Measurements from ENCODE around the gene TRAPPC6A.

The TRAPPC6A gene

GRCh38 chr19:45184115-45184514 lies 6.1 kb upstream of the TRAPPC6A start:
- no peak for DNase-seq

GRCh38 chr19:45182758-45183157 lies 4.7 kb upstream of the TRAPPC6A start:
- no peak for DNase-seq

GRCh38 chr19:45180936-45181335 lies 2.9 kb upstream of the TRAPPC6A start:
- DNase-seq, result no peak

- DNase-seq, result no peak
These were observed 1.9 kb upstream of the TRAPPC6A start for GRCh38 chr19:45179892-45180370.

- peak; percentile 46 for DNase-seq
These were observed 1.2 kb upstream of the TRAPPC6A start for GRCh38 chr19:45179072-45179891.

GRCh38 chr19:45178262-45179071 lies 430 bp upstream of the TRAPPC6A start, which contains the start of gene BLOC1S3:
TSS of gene BLOC1S3 (plus strand) at chr19:45178784. CDS start at chr19:45179297, 513 bp downstream.
- DNase-seq, result peak; percentile 100

GRCh38 chr19:45175515-45176345 lies 2.3 kb downstream of the TRAPPC6A start:
- no peak for DNase-seq

- DNase-seq, result no peak
These were observed 4.2 kb downstream of the TRAPPC6A start for GRCh38 chr19:45173816-45174215.

- no peak for DNase-seq
These were observed 5.3 kb downstream of the TRAPPC6A start for GRCh38 chr19:45172611-45173208.

GRCh38 chr19:45172173-45172572 lies 5.9 kb downstream of the TRAPPC6A start:
- DNase-seq, result peak; percentile 25

- DNase-seq, result peak; percentile 49
These were observed 6.8 kb downstream of the TRAPPC6A start for GRCh38 chr19:45171211-45171623.

GRCh38 chr19:45170146-45171106 lies 7.6 kb downstream of the TRAPPC6A start:
- no peak for DNase-seq

- DNase-seq, result no peak
These were observed 8.4 kb downstream of the TRAPPC6A start for GRCh38 chr19:45169602-45170001.

GRCh38 chr19:45168767-45169351 lies 9.2 kb downstream of the TRAPPC6A start:
- DNase-seq, result no peak

GRCh38 chr19:45166723-45167252 lies 11.2 kb downstream of the TRAPPC6A start:
- no peak for DNase-seq

- peak; percentile 63 for DNase-seq
These were observed 13.3 kb downstream of the TRAPPC6A start for GRCh38 chr19:45164577-45165335.

GRCh38 chr19:45163751-45164460 lies 14.1 kb downstream of the TRAPPC6A start:
- DNase-seq, result no peak

GRCh38 chr19:45163156-45163555 lies 14.9 kb downstream of the TRAPPC6A start:
- DNase-seq, result no peak

GRCh38 chr19:45162608-45163143 lies 15.4 kb downstream of the TRAPPC6A start:
- DNase-seq, result no peak
